HCT116 (cell line): ENCODE results near the gene APLP1. TPM values are rescaled to one million over a fixed set of nuclear protein-coding genes. Genes with fewer than 3 reads are reported as not detected.

Source experiments
- ATAC-seq: fragments of 200-7000 bp; cut with Tn5 transposase; 2 replicates; pipeline ENCODE4 v1.9.1; 2020; ENCODE audit warnings: mild to moderate bottlenecking, moderate library complexity
- BruUV-seq: library from RNA; stranded (reverse); fragments of 400-500 nt; replicated peaks from 2 replicates; lab custom pipeline; 2021; lab: Mats Ljungman, UMichigan
- CTCF ChIA-PET: fragments of 300-600 bp; sonication (Branson Sonifier 250); formaldehyde crosslinking; loops from one replicate; lab custom pipeline; 2021; ENCODE audit warnings: antibody characterized with exemption; lab: Charles Lee
- POLR2A ChIA-PET: fragments of 300-600, 350-600 bp; sonication (Branson Sonifier 250); formaldehyde crosslinking; loops from one replicate; lab custom pipeline; 2021; ENCODE audit warnings: antibody characterized with exemption; lab: Charles Lee
- RAD21 ChIA-PET, 2 experiments: fragments of 300-600 bp; sonication (Branson Sonifier 250); formaldehyde crosslinking; loops; one replicate each; lab custom pipeline; 2023; ENCODE audit warnings: low total read pairs in 2 of 2; ENCODE audit not compliant: uncharacterized antibody in 2 of 2, unreplicated experiment in 2 of 2, low non-redundant PET in 1 of 2; lab: Charles Lee
- DNase-seq: peaks from one replicate; pipeline ENCODE4 v3.0.0-alpha.2; 2010; ENCODE audit warnings: low read depth, low spot score
- H2AFZ ChIP-seq: fragments of 200-600 bp; shearing (Covaris generic), sonication (generic); 2 replicates; pipeline ENCODE4 v1.6.1; 2017; ENCODE audit warnings: low read depth, mixed run types, mixed read lengths, antibody characterized with exemption, low read length; ENCODE audit not compliant: poor library complexity, severe bottlenecking
- H3K27ac ChIP-seq: 2 replicates; pipeline ENCODE4 v1.5.1; 2012; ENCODE audit warnings: low read depth, low read length
- H3K27me3 ChIP-seq: fragments of 200-600 bp; sonication (generic); 2 replicates; pipeline ENCODE4 v1.6.1; 2016; ENCODE audit warnings: mixed run types, low read length, mixed read lengths; ENCODE audit not compliant: insufficient read depth
- H3K36me3 ChIP-seq, 2 experiments: fragments of 200-500 bp in 1 of 2; fragments of 200-600 bp in 1 of 2; sonication (Bioruptor generic) in 1 of 2; sonication (generic) in 1 of 2; 2 replicates each; pipeline versions ENCODE4 v1.5.1 to v1.6.1; 2014 to 2016; ENCODE audit warnings: low read length in 2 of 2, inconsistent platforms in 1 of 2, mixed read lengths in 1 of 2, mixed run types in 1 of 2; ENCODE audit not compliant: insufficient read depth in 2 of 2, control insufficient read depth in 1 of 2
- H3K4me1 ChIP-seq, 2 experiments: fragments of 200-600 bp in 1 of 2; sonication (generic) in 1 of 2; 2 replicates each; pipeline versions ENCODE4 v1.5.1 to v1.6.1; 2012 to 2017; ENCODE audit warnings: low read length in 2 of 2, inconsistent platforms in 1 of 2, mild to moderate bottlenecking in 1 of 2, mixed read lengths in 1 of 2, mixed run types in 1 of 2, moderate library complexity in 1 of 2; ENCODE audit not compliant: insufficient read depth in 2 of 2, control insufficient read depth in 1 of 2
- H3K4me2 ChIP-seq: fragments of 200-600 bp; sonication (generic); 2 replicates; pipeline ENCODE4 v1.6.1; 2017; ENCODE audit warnings: mixed run types, low read length, mixed read lengths
- H3K4me3 ChIP-seq, 2 experiments: fragments of 200-600 bp in 1 of 2; sonication (generic) in 1 of 2; replicated peaks in 1 of 2; 2 replicates each; pipeline ENCODE4 v1.5.1; 2011 to 2016; ENCODE audit warnings: low read length in 2 of 2, control low read depth in 1 of 2, low read depth in 1 of 2, mild to moderate bottlenecking in 1 of 2, mixed read lengths in 1 of 2, mixed run types in 1 of 2
- H3K79me2 ChIP-seq: fragments of 200-600 bp; sonication (generic); 2 replicates; pipeline ENCODE4 v1.6.1; 2017; ENCODE audit warnings: mild to moderate bottlenecking, mixed run types, low read length, moderate library complexity, mixed read lengths; ENCODE audit not compliant: insufficient read depth
- H3K9ac ChIP-seq: fragments of 200-600 bp; sonication (generic); 2 replicates; pipeline ENCODE4 v1.6.1; 2016; ENCODE audit warnings: low read length, mixed read lengths
- H3K9me2 ChIP-seq: fragments of 200-600 bp; sonication (generic), shearing (Covaris generic); 2 replicates; pipeline ENCODE4 v1.6.1; 2017; ENCODE audit warnings: mixed run types, mild to moderate bottlenecking, moderate library complexity; ENCODE audit not compliant: insufficient read depth
- H3K9me3 ChIP-seq, 2 experiments: fragments of 200-500 bp in 1 of 2; fragments of 200-600 bp in 1 of 2; sonication (Bioruptor generic) in 1 of 2; sonication (generic) in 1 of 2; 2 replicates each; pipeline ENCODE4 v1.6.1; 2014 to 2017; ENCODE audit warnings: low read length in 2 of 2, mixed read lengths in 2 of 2, inconsistent platforms in 1 of 2, low read depth in 1 of 2, mild to moderate bottlenecking in 1 of 2, mixed run types in 1 of 2, moderate library complexity in 1 of 2; ENCODE audit not compliant: control insufficient read depth in 1 of 2, insufficient read depth in 1 of 2
- H4K20me1 ChIP-seq: fragments of 200-600 bp; sonication (generic), shearing (Covaris generic); 2 replicates; pipeline ENCODE4 v1.6.1; 2017; ENCODE audit warnings: mixed run types, mild to moderate bottlenecking, moderate library complexity; ENCODE audit not compliant: insufficient read depth
- CBX3 ChIP-seq: IDR thresholded peaks from 2 replicates; pipeline ENCODE4 v1.6.1; 2012; ENCODE audit warnings: low read depth
- EZH2 ChIP-seq: fragments of 200-600 bp; sonication (generic); IDR thresholded peaks from 2 replicates; pipeline ENCODE4 v1.6.1; 2017; ENCODE audit warnings: antibody characterized with exemption, mixed run types
- JUND ChIP-seq: IDR thresholded peaks from 2 replicates; pipeline ENCODE4 v1.6.1; 2012
- ZFX ChIP-seq: fragments of 450-650 bp; IDR thresholded peaks from 2 replicates; pipeline ENCODE4 v1.6.1; 2017
- intact Hi-C: fragments of 100-400 bp; cut with micrococcal nuclease; formaldehyde crosslinking; loops from 2 replicates; pipeline ENCODE4 v1.10.0; 2022
- total RNA-seq: library from RNA; stranded (reverse); gene quantifications from one replicate; pipeline ENCODE4 v1.2.1, GENCODE V29; 2021; ENCODE audit not compliant: unreplicated experiment
- TF ChIP-seq, protein P1 (sequence below): IDR thresholded peaks from 2 replicates; pipeline ENCODE4 v1.6.1; 2012; ENCODE audit warnings: low read depth
- TF ChIP-seq, protein P2 (sequence below): IDR thresholded peaks from 2 replicates; pipeline ENCODE4 v1.6.1; 2011; ENCODE audit warnings: mild to moderate bottlenecking, low read length, moderate library complexity; ENCODE audit not compliant: insufficient replicate concordance; ENCODE audit errors: extremely low read depth
- TF ChIP-seq, protein P3 (sequence below): IDR thresholded peaks from 2 replicates; pipeline ENCODE4 v1.6.1; 2012

The APLP1 gene
- total RNA-seq, 1 experiment from 2014 or later, result 41.2 TPM

DNA sequence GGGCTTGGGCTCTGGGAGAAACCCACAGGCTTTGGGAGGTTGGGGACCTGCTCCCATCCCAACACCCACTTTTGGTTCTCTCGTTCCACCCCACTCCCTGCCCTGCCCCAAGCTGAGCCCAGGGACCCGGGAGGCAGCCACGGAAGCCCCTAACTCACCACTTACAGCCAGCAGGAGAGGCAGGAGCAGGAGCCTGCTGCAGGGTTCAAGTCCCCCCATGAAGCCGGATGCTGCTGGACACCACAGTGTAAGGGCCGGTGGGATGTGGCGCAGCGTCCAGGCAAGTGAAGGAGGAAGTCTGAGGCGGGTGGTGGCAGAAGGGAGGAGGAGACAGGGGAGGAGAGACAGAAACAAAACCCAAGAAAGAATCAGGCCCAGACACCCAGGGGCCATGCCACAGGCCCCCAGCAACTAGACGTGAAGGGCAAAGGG is 39.7 kb downstream of the APLP1 start, which contains the start of gene TYROBP:
TSS of gene TYROBP (minus strand) at position 286 of the 432 bp plus-strand sequence. CDS start at position 219, 67 bp downstream.
- H4K20me1 ChIP-seq, result no peaks in the 10 kb centered on the region
- ChIA-PET CTCF (no interaction called here), POLR2A (no interaction called here), RAD21 (no interaction called here)
- no peak for ATAC-seq
- no peaks in the 10 kb centered on the region for H3K9me3 ChIP-seq
- no peak within 1 kb of the TSS for H2AFZ ChIP-seq
- DNase-seq, result no peak
- H3K9ac ChIP-seq, result no peak within 1 kb of the TSS
- H3K4me1 ChIP-seq, result peaks cover 19 to 43% of the 10 kb centered on the region in 2 experiments
- no TSS peak for BruUV-seq
- H3K4me3 ChIP-seq, result no peak within 1 kb of the TSS
- TF ChIP-seq, protein P1, sequence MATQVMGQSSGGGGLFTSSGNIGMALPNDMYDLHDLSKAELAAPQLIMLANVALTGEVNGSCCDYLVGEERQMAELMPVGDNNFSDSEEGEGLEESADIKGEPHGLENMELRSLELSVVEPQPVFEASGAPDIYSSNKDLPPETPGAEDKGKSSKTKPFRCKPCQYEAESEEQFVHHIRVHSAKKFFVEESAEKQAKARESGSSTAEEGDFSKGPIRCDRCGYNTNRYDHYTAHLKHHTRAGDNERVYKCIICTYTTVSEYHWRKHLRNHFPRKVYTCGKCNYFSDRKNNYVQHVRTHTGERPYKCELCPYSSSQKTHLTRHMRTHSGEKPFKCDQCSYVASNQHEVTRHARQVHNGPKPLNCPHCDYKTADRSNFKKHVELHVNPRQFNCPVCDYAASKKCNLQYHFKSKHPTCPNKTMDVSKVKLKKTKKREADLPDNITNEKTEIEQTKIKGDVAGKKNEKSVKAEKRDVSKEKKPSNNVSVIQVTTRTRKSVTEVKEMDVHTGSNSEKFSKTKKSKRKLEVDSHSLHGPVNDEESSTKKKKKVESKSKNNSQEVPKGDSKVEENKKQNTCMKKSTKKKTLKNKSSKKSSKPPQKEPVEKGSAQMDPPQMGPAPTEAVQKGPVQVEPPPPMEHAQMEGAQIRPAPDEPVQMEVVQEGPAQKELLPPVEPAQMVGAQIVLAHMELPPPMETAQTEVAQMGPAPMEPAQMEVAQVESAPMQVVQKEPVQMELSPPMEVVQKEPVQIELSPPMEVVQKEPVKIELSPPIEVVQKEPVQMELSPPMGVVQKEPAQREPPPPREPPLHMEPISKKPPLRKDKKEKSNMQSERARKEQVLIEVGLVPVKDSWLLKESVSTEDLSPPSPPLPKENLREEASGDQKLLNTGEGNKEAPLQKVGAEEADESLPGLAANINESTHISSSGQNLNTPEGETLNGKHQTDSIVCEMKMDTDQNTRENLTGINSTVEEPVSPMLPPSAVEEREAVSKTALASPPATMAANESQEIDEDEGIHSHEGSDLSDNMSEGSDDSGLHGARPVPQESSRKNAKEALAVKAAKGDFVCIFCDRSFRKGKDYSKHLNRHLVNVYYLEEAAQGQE, result no peak
- TF ChIP-seq, protein P2, sequence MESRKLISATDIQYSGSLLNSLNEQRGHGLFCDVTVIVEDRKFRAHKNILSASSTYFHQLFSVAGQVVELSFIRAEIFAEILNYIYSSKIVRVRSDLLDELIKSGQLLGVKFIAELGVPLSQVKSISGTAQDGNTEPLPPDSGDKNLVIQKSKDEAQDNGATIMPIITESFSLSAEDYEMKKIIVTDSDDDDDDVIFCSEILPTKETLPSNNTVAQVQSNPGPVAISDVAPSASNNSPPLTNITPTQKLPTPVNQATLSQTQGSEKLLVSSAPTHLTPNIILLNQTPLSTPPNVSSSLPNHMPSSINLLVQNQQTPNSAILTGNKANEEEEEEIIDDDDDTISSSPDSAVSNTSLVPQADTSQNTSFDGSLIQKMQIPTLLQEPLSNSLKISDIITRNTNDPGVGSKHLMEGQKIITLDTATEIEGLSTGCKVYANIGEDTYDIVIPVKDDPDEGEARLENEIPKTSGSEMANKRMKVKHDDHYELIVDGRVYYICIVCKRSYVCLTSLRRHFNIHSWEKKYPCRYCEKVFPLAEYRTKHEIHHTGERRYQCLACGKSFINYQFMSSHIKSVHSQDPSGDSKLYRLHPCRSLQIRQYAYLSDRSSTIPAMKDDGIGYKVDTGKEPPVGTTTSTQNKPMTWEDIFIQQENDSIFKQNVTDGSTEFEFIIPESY, result no peak
- no peak for TF ChIP-seq EZH2
- TF ChIP-seq CBX3, result no peak
- TF ChIP-seq JUND, result no peak
- TF ChIP-seq, protein P3, sequence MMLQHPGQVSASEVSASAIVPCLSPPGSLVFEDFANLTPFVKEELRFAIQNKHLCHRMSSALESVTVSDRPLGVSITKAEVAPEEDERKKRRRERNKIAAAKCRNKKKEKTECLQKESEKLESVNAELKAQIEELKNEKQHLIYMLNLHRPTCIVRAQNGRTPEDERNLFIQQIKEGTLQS, result no peak
- TF ChIP-seq ZFX, result no peak
- no peaks in the 10 kb centered on the region for H3K36me3 ChIP-seq
- peak within 1 kb of the TSS; percentile 25; the same call in 1 of the 2 replicates for H3K4me2 ChIP-seq
- H3K79me2 ChIP-seq, result no peaks in the 10 kb centered on the region
- no peaks in the 10 kb centered on the region for H3K9me2 ChIP-seq
- intact Hi-C loops, result no loop called here
- no peaks in the 10 kb centered on the region for H3K27me3 ChIP-seq
- no peak within 1 kb of the TSS for H3K27ac ChIP-seq
